ENCODE data around the gene KRTAP9-9.

GRCh38 chr17:41298458-41299135 is 43.4 kb downstream of the KRTAP9-9 start:
- TF ChIP-seq POLR2A (IDR thresholded peaks at IDR 0.05; ENCODE audit: low read length) (no peak), GATA1 (IDR thresholded peaks at IDR 0.05; ENCODE audit: low read depth, low read length) (no peak)

Measured in erythroblast (primary cell).